Body of pancreas (tissue), 4 donors: ENCODE data around the gene PPP2R5A. TPM values are rescaled to one million over a fixed set of nuclear protein-coding genes. Genes with fewer than 3 reads are reported as not detected.

Experiments used
- ATAC-seq: fragments of 150-250 bp; one replicate; pipeline ENCODE4 v1.9.1; 2016
- DNase-seq, 4 donors: peaks; one replicate each; pipeline ENCODE4 v3.0.0-alpha.2; 2019
- H3K27ac ChIP-seq, 4 donors: fragments of 200-600 bp; sonication (generic); 1 replicate in 3 of 4; 2 replicates in 1 of 4; pipeline versions ENCODE4 v1.5.1 to v1.6.1; 2016 to 2019; ENCODE audit warnings: mild to moderate bottlenecking in 1 of 4, mixed read lengths in 1 of 4, moderate library complexity in 1 of 4
- H3K27me3 ChIP-seq, 2 donors: fragments of 200-600 bp; sonication (generic); one replicate each; pipeline ENCODE4 v1.6.0; 2016; ENCODE audit warnings: mild to moderate bottlenecking in 1 of 2
- H3K36me3 ChIP-seq, 2 donors: fragments of 200-600 bp; sonication (generic); replicated peaks in 1 of 2; 2 replicates each; pipeline ENCODE4 v1.5.1; 2016; ENCODE audit warnings: low read depth in 2 of 2; ENCODE audit not compliant: insufficient read depth in 1 of 2
- H3K4me1 ChIP-seq: fragments of 200-600 bp; sonication (generic); one replicate; pipeline ENCODE4 v1.6.0; 2016
- H3K4me3 ChIP-seq, 2 donors: fragments of 200-600 bp; sonication (generic); 1 replicate in 1 of 2; 2 replicates in 1 of 2; pipeline ENCODE4 v1.5.1; 2016 to 2019
- H3K9me3 ChIP-seq, 3 donors: fragments of 200-600 bp; sonication (generic); 1 replicate in 2 of 3; 2 replicates in 1 of 3; pipeline ENCODE4 v1.5.1; 2016
- POLR2A ChIP-seq, 3 donors: fragments of 450-650 bp; IDR thresholded peaks; one replicate each; pipeline ENCODE4 v1.6.1; 2016; ENCODE audit warnings: antibody characterized with exemption in 3 of 3, mild to moderate bottlenecking in 2 of 3
- WGBS, 2 donors: methylation state at CpG; one replicate each; pipeline ENCODE4 v1.1.5; 2017; 5-methylcytosine and 5-hydroxymethylcytosine counted together
- intact Hi-C: fragments of 100-400 bp; cut with DNase I; formaldehyde crosslinking; loops from one replicate; pipeline ENCODE4 v1.15.1; 2023
- total RNA-seq, 2 donors: library from RNA; depleted of rRNA; stranded (reverse); fragments of >200 nt; gene quantifications; one replicate each; pipeline ENCODE4 v1.1.0, GENCODE V29; 2016
- TF ChIP-seq, protein P1 (sequence below), 7 experiments: fragments of 450-650 bp in 4 of 7; fragments of 200-600 bp in 3 of 7; sonication (generic) in 3 of 7; IDR thresholded peaks; one replicate each; pipeline ENCODE4 v1.5.1; 2016 to 2019; ENCODE audit warnings: antibody characterized with exemption in 7 of 7

Gene PPP2R5A
- total RNA-seq, 2 donors from 2014 or later: 30.3 to 32.7 TPM

- DNase-seq (no peak), ATAC-seq (no peak)
- Histone ChIP-seq H3K27me3 (no peaks in the 10 kb centered on the region), H3K36me3 (no peaks in the 10 kb centered on the region), H3K4me1 (peaks cover 28% of the 10 kb centered on the region), H3K4me3 (no peak overlapping the region), H3K9me3 (no peaks in the 10 kb centered on the region), H3K27ac (peak overlapping the region in 1 of 4 donors; percentile 22)
- intact Hi-C loops: no loop called here
- WGBS, 2 donors: 79 to 88% methylated on average over 8 to 9 of the region's 9 CpGs
- TF ChIP-seq, protein P1, sequence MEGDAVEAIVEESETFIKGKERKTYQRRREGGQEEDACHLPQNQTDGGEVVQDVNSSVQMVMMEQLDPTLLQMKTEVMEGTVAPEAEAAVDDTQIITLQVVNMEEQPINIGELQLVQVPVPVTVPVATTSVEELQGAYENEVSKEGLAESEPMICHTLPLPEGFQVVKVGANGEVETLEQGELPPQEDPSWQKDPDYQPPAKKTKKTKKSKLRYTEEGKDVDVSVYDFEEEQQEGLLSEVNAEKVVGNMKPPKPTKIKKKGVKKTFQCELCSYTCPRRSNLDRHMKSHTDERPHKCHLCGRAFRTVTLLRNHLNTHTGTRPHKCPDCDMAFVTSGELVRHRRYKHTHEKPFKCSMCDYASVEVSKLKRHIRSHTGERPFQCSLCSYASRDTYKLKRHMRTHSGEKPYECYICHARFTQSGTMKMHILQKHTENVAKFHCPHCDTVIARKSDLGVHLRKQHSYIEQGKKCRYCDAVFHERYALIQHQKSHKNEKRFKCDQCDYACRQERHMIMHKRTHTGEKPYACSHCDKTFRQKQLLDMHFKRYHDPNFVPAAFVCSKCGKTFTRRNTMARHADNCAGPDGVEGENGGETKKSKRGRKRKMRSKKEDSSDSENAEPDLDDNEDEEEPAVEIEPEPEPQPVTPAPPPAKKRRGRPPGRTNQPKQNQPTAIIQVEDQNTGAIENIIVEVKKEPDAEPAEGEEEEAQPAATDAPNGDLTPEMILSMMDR (IDR thresholded peaks at IDR 0.05): no peak
- no peak for TF ChIP-seq POLR2A (IDR thresholded peaks at IDR 0.05)
These were observed 29.4 kb upstream of the PPP2R5A start for GRCh38 chr1:212255705-212256307.

DNA sequence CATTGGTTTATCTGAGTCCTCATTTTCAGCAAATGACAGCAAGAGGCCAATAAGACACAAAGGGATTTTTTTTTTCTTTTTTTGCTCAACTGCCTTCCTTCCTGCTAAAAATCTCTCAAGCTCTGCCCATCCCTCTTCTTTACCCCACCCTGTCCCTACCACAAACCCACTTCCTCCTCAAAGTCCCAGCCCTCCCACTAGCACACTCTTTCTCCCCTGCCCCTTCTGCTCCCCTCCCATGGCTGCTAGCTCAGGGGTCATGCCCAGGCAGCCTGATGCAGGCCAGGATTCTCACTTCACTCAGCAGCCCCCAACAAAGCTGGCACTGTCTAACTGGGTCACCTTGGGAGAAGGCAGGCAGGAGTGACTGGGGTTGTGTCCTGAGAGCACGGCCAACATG lies 28.8 kb upstream of the PPP2R5A start:
- H3K27ac ChIP-seq: no peak overlapping the region

DNA sequence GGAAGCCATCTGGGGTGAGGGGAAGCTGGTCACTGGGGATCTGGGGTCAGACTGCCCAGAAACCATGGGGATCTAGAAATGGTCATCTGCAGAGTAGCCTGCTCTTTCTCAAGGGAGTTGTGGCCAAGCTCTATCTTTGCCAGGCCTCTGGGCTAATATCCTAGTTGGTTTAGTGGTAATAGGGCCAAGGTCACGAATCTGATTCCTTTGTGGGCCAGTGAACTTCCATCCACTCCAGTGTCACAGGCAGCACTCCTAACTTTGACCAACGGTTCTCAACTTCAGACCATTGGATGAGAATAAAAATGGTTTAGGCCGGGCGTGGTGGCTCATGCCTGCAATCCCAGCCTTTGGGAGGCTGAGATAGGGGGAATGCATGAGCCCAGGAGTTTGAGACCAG lies 28.1 kb upstream of the PPP2R5A start:
- DNase-seq (no peak), ATAC-seq (no peak)
- no peaks in the 10 kb centered on the region for H3K36me3 ChIP-seq
- H3K4me3 ChIP-seq: no peak overlapping the region
- no peak overlapping the region for H3K27ac ChIP-seq
- 66 to 73% methylated on average over 4 of the region's 4 CpGs for WGBS, 2 donors
- intact Hi-C loops: no loop called here
- H3K9me3 ChIP-seq: no peaks in the 10 kb centered on the region
- no peaks in the 10 kb centered on the region for H3K27me3 ChIP-seq
- peaks cover 42% of the 10 kb centered on the region for H3K4me1 ChIP-seq
- TF ChIP-seq POLR2A (IDR thresholded peaks at IDR 0.05): no peak
- TF ChIP-seq, protein P1 (IDR thresholded peaks at IDR 0.05): no peak

More for the DNA sequence above, 28.8 kb upstream of the PPP2R5A start:
- Histone ChIP-seq H3K4me1 (peaks cover 34% of the 10 kb centered on the region), H3K36me3 (no peaks in the 10 kb centered on the region), H3K9me3 (no peaks in the 10 kb centered on the region), H3K27me3 (no peaks in the 10 kb centered on the region), H3K4me3 (no peak overlapping the region)
- intact Hi-C loops: no loop called here
- 81 to 100% methylated on average over 1 of the region's 1 CpG for WGBS, 2 donors
- no peak for ATAC-seq
- TF ChIP-seq, protein P1 (IDR thresholded peaks at IDR 0.05): no peak
- TF ChIP-seq POLR2A (IDR thresholded peaks at IDR 0.05): no peak
- no peak for DNase-seq

GRCh38 chr1:212259693-212260480 lies 25.3 kb upstream of the PPP2R5A start:
- Histone ChIP-seq H3K36me3 (no peaks in the 10 kb centered on the region), H3K9me3 (no peaks in the 10 kb centered on the region), H3K4me3 (no peak overlapping the region), H3K4me1 (peaks cover 43% of the 10 kb centered on the region), H3K27ac (peak overlapping the region in 3 of 4 donors; percentile 76 to 85 (median 81)), H3K27me3 (no peaks in the 10 kb centered on the region)
- ATAC-seq (no peak), DNase-seq (no peak)
- intact Hi-C loops: no loop called here
- WGBS, 2 donors: 87 to 88% methylated on average over 5 of the region's 5 CpGs
- TF ChIP-seq, protein P1 (IDR thresholded peaks at IDR 0.05): no peak
- TF ChIP-seq POLR2A (IDR thresholded peaks at IDR 0.05): no peak
